H9 (cell line): ENCODE measurements around the gene SORCS2. TPM values are rescaled to one million over a fixed set of nuclear protein-coding genes. Genes with fewer than 3 reads are reported as not detected.

Source experiments
- DNase-seq: peaks from one replicate; pipeline ENCODE4 v3.0.0-alpha.2; 2017
- H2AFZ ChIP-seq: one replicate; pipeline ENCODE4 v1.6.1; 2013; ENCODE audit warnings: mild to moderate bottlenecking, low read length, control low read depth, moderate library complexity
- H2AK5ac ChIP-seq: 2 replicates; pipeline ENCODE4 v1.6.1; 2013; ENCODE audit warnings: low read length, control low read depth, mixed read lengths; ENCODE audit not compliant: insufficient read length
- H2BK120ac ChIP-seq: one replicate; pipeline ENCODE4 v1.6.1; 2013; ENCODE audit warnings: low read depth, mild to moderate bottlenecking, low read length, control low read depth, inconsistent platforms; ENCODE audit not compliant: poor library complexity, severe bottlenecking
- H2BK12ac ChIP-seq: 2 replicates; pipeline ENCODE4 v1.6.1; 2013; ENCODE audit warnings: low read length, control low read depth, mixed read lengths, low read depth; ENCODE audit not compliant: insufficient read length
- H2BK15ac ChIP-seq: 2 replicates; pipeline ENCODE4 v1.6.1; 2013; ENCODE audit warnings: low read depth, low read length, control low read depth
- H2BK20ac ChIP-seq: one replicate; pipeline ENCODE4 v1.6.1; 2013; ENCODE audit warnings: low read depth, mild to moderate bottlenecking, low read length, control low read depth, inconsistent platforms; ENCODE audit not compliant: poor library complexity, severe bottlenecking
- H2BK5ac ChIP-seq: 2 replicates; pipeline ENCODE4 v1.6.1; 2013; ENCODE audit warnings: low read length, control low read depth, mixed read lengths; ENCODE audit not compliant: insufficient read length
- H3K14ac ChIP-seq: 2 replicates; pipeline ENCODE4 v1.6.1; 2013; ENCODE audit warnings: low read length, control low read depth; ENCODE audit not compliant: insufficient read depth
- H3K18ac ChIP-seq: 2 replicates; pipeline ENCODE4 v1.6.1; 2013; ENCODE audit warnings: low read depth, mild to moderate bottlenecking, mixed read lengths, low read length, control low read depth; ENCODE audit not compliant: insufficient read length
- H3K23ac ChIP-seq: 2 replicates; pipeline ENCODE4 v1.6.1; 2013; ENCODE audit warnings: low read length, control low read depth, mixed read lengths, low read depth; ENCODE audit not compliant: insufficient read length
- H3K23me2 ChIP-seq: 2 replicates; pipeline ENCODE4 v1.6.1; 2013; ENCODE audit warnings: low read depth, mild to moderate bottlenecking, mixed read lengths, low read length, control low read depth; ENCODE audit not compliant: insufficient read length, poor library complexity, severe bottlenecking
- H3K27ac ChIP-seq: 2 replicates; pipeline ENCODE4 v1.5.1; 2013; ENCODE audit warnings: low read length, control low read depth, mixed read lengths, low read depth; ENCODE audit not compliant: insufficient read length
- H3K27me3 ChIP-seq: 2 replicates; pipeline ENCODE4 v1.6.1; 2013; ENCODE audit warnings: low read length, control low read depth, inconsistent platforms; ENCODE audit not compliant: insufficient read depth
- H3K4ac ChIP-seq: 2 replicates; pipeline ENCODE4 v1.6.1; 2013; ENCODE audit warnings: low read depth, mild to moderate bottlenecking, control low read depth, inconsistent platforms, low read length, moderate library complexity
- H3K4me1 ChIP-seq: 2 replicates; pipeline ENCODE4 v1.6.1; 2013; ENCODE audit warnings: low read length, control low read depth, inconsistent platforms; ENCODE audit not compliant: insufficient read depth
- H3K4me2 ChIP-seq: 2 replicates; pipeline ENCODE4 v1.6.1; 2013; ENCODE audit warnings: low read length, control low read depth, mixed read lengths; ENCODE audit not compliant: insufficient read length, insufficient read depth
- H3K56ac ChIP-seq: 2 replicates; pipeline ENCODE4 v1.6.1; 2013; ENCODE audit warnings: low read depth, mild to moderate bottlenecking, mixed read lengths, low read length, control low read depth; ENCODE audit not compliant: insufficient read length
- H3K79me1 ChIP-seq: 2 replicates; pipeline ENCODE4 v1.6.1; 2013; ENCODE audit warnings: low read depth, mild to moderate bottlenecking, moderate library complexity, low read length, control low read depth, inconsistent platforms; ENCODE audit not compliant: insufficient read depth, poor library complexity, severe bottlenecking
- H3K79me2 ChIP-seq: 2 replicates; pipeline ENCODE4 v1.6.1; 2013; ENCODE audit warnings: low read length, control low read depth, inconsistent platforms; ENCODE audit not compliant: insufficient read depth
- H3K9ac ChIP-seq: 2 replicates; pipeline ENCODE4 v1.6.1; 2013; ENCODE audit warnings: low read length, control low read depth, mixed read lengths; ENCODE audit not compliant: insufficient read length; ENCODE audit errors: extremely low read depth
- H3K9me3 ChIP-seq: one replicate; pipeline ENCODE4 v1.6.1; 2013; ENCODE audit warnings: low read depth, low read length, inconsistent platforms; ENCODE audit not compliant: control insufficient read depth
- H3T11ph ChIP-seq: one replicate; pipeline ENCODE4 v1.6.1; 2013; ENCODE audit warnings: mild to moderate bottlenecking, low read length, control low read depth, inconsistent platforms
- H4K20me1 ChIP-seq: one replicate; pipeline ENCODE4 v1.6.1; 2013; ENCODE audit not compliant: control insufficient read depth, insufficient read length, insufficient read depth
- H4K5ac ChIP-seq: 2 replicates; pipeline ENCODE4 v1.6.1; 2013; ENCODE audit warnings: low read depth, mild to moderate bottlenecking, mixed read lengths, low read length, control low read depth; ENCODE audit not compliant: insufficient read length
- H4K8ac ChIP-seq: replicated peaks from 2 replicates; pipeline ENCODE4 v1.6.1; 2013; ENCODE audit warnings: low read length, control low read depth, mixed read lengths, low read depth; ENCODE audit not compliant: insufficient read length
- H4K91ac ChIP-seq: 2 replicates; pipeline ENCODE4 v1.6.1; 2013; ENCODE audit warnings: low read depth, mild to moderate bottlenecking, moderate library complexity, mixed read lengths, low read length, control low read depth; ENCODE audit not compliant: insufficient read length
- H3K27ac Mint-ChIP-seq, 3 experiments: 2 replicates in 2 of 3; 3 replicates in 1 of 3; pipeline ENCODE4 v1.8.0; 2020 to 2021; ENCODE audit warnings: mixed read lengths in 3 of 3, mild to moderate bottlenecking in 1 of 3, moderate library complexity in 1 of 3
- H3K27me3 Mint-ChIP-seq: 2 replicates; pipeline ENCODE4 v1.8.0; 2021; ENCODE audit warnings: low read depth, mild to moderate bottlenecking, moderate library complexity, mixed read lengths
- H3K36me3 Mint-ChIP-seq, 3 experiments: 2 replicates in 2 of 3; 3 replicates in 1 of 3; pipeline ENCODE4 v1.8.0; 2020 to 2021; ENCODE audit warnings: low read depth in 3 of 3, mixed read lengths in 3 of 3; ENCODE audit not compliant: insufficient read depth in 1 of 3
- H3K4me1 Mint-ChIP-seq, 2 experiments: 2 replicates each; pipeline ENCODE4 v1.8.0; 2020; ENCODE audit warnings: mixed read lengths in 2 of 2
- H3K4me3 Mint-ChIP-seq, 2 experiments: 2 replicates in 1 of 2; 3 replicates in 1 of 2; pipeline ENCODE4 v1.8.0; 2020 to 2021; ENCODE audit warnings: mild to moderate bottlenecking in 2 of 2, mixed read lengths in 2 of 2, moderate library complexity in 1 of 2
- H3K9me3 Mint-ChIP-seq, 2 experiments: 2 replicates in 1 of 2; 3 replicates in 1 of 2; pipeline ENCODE4 v1.8.0; 2020; ENCODE audit warnings: mild to moderate bottlenecking in 2 of 2, mixed read lengths in 2 of 2, moderate library complexity in 1 of 2
- CTCF ChIP-seq: fragments of 200-600 bp; sonication (generic); conservative IDR thresholded peaks from 3 replicates; pipeline ENCODE4 v1.8.0; 2021; ENCODE audit warnings: antibody characterized with exemption, mild to moderate bottlenecking
- WGBS: extraction: QIAGEN DNeasy Blood & Tissue Kit; methylation state at CpG from one replicate; pipeline ENCODE4 v1.1.7; 2013; ENCODE audit warnings: missing lambda C conversion rate, low lambda C conversion rate, mixed read lengths; ENCODE audit not compliant: insufficient read length; ENCODE audit errors: extremely low coverage; 5-methylcytosine and 5-hydroxymethylcytosine counted together
- total RNA-seq: library from RNA; stranded (reverse); gene quantifications from 2 replicates; pipeline ENCODE4 v1.2.1, GENCODE V29; 2021

The SORCS2 gene
- total RNA-seq, 1 experiment from 2014 or later: 0.57 TPM

GRCh38 chr4:7267829-7268228 is 75.5 kb downstream of the SORCS2 start:
- no peak for DNase-seq
- WGBS: no CpG with 5 or more reads among the region's 7 CpGs
- no peaks in the 10 kb centered on the region for H3K27me3 ChIP-seq
- H4K20me1 ChIP-seq: peaks cover 3% of the 10 kb centered on the region
- Mint-ChIP-seq H3K4me3 (no peak overlapping the region), H3K27ac (no peak overlapping the region), H3K4me1 (peaks cover 12 to 14% of the 10 kb centered on the region in 2 experiments), H3K27me3 (peaks cover 13% of the 10 kb centered on the region), H3K36me3 (no peaks in the 10 kb centered on the region), H3K9me3 (peaks cover 0 to 5% of the 10 kb centered on the region in 2 experiments; a peak in 2 of 5 replicates)
- no peaks in the 10 kb centered on the region for H3K79me1 ChIP-seq
- TF ChIP-seq CTCF: no peak
- no peak overlapping the region for H4K91ac ChIP-seq
- no peaks in the 10 kb centered on the region for H3K4me1 ChIP-seq
- no peak overlapping the region for H3K9ac ChIP-seq
- H3T11ph ChIP-seq: no peak overlapping the region
- H3K56ac ChIP-seq: no peak overlapping the region
- H4K8ac ChIP-seq: no peak overlapping the region
- no peaks in the 10 kb centered on the region for H3K23me2 ChIP-seq
- H3K27ac ChIP-seq: no peak overlapping the region
- H2AFZ ChIP-seq: no peak overlapping the region
- H2AK5ac ChIP-seq: no peak overlapping the region
- H4K5ac ChIP-seq: no peak overlapping the region
- H3K79me2 ChIP-seq: no peaks in the 10 kb centered on the region
- no peak overlapping the region for H3K23ac ChIP-seq
- H3K4ac ChIP-seq: no peak overlapping the region
- H3K4me2 ChIP-seq: no peak overlapping the region
- no peak overlapping the region for H2BK5ac ChIP-seq
- H2BK20ac ChIP-seq: no peak overlapping the region
- no peak overlapping the region for H3K14ac ChIP-seq
- no peak overlapping the region for H3K18ac ChIP-seq
- H2BK120ac ChIP-seq: no peak overlapping the region
- H3K9me3 ChIP-seq: no peaks in the 10 kb centered on the region
- no peak overlapping the region for H2BK12ac ChIP-seq
- no peak overlapping the region for H2BK15ac ChIP-seq
